ENCODE data around the gene BRICD5.
A peak's percentile ranks its signal among the peaks of the same experiment; 100 is the strongest.

Gene BRICD5

DNA sequence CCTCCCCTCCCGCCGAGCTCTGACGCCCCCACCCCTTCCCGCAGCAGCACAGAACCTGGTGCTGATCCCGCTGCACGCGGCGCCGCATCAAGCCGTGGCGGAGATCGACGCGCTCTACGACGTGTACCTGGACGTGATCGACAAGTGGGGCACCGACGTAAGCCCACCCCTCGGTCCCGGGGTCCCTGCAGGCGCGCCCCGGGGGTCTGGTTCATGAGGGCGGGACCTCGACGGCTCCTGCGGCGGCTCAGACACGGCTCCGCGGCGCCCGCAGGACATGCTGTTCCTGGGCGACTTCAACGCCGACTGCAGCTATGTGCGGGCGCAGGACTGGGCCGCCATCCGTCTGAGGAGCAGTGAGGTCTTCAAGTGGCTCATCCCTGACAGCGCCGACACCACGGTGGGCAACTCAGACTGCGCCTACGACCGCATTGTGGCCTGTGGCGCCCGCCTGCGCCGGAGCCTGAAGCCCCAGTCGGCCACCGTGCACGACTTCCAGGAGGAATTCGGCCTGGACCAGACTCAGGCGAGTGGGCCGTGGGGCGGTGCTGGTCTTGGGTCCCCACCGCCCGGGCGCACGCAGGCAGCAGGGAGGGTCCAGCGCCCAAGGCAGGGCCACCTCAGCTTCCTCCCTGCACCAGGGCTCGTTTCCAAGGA lies 27.0 kb upstream of the BRICD5 start:
- peak; percentile 56 for DNase-seq (ENCODE audit: low read depth, low spot score)

DNA sequence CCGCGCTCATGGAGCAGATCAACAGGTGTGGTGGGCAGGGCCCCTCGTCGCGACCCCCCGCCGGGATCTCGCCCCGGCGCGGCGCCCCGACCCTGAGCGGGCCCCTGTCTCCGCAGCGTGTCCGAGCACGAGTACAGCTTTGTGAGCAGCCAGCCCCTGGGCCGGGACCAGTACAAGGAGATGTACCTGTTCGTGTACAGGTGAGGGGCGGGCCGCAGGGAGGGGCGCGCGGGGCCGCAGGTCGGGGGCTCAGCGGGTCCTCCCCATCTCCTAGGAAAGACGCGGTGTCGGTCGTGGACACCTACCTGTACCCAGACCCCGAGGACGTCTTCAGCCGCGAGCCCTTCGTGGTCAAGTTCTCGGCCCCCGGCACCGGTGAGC lies 26.4 kb upstream of the BRICD5 start:
- no peak for DNase-seq (ENCODE audit: low read depth, low spot score)

DNA sequence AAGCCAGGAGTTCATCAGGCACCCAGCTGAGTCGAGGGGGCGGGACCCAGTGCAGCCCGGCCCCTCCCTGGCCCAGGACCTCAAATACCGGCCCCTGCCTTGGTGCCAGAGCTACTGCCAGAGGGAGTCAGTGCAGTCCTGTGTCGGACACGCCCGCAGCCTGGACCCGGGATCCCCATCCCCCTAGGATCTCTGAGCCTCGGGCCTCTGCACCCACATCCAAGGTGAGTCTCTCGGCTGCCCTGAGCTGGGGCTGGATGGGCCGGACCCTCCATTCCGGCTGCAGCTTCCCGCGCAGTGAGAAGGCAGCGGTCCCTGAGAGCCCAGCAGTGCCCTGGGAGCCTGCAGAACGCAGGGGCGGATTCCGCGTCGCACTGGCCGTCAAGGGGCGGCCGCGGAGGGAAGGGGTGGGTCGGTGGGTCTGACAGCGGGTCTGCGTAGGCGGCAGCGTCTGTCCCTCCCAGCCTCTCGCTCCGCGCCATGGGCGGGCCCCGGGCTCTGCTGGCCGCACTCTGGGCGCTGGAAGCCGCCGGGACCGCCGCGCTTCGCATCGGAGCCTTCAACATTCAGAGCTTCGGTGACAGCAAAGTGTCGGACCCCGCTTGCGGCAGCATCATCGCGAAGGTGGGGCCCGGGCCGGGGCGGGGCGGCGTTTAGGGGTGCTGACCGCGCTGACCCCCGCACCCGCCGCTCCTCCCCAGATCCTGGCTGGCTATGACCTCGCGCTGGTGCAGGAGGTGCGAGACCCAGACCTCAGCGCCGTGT lies 25.9 kb upstream of the BRICD5 start, which contains the start of gene DNASE1L2:
TSS of gene DNASE1L2 (plus strand) at position 108 of the 765 bp plus-strand sequence. CDS start at position 481, 373 bp downstream.
- DNase-seq (ENCODE audit: low read depth, low spot score): peak; percentile 79

- DNase-seq (ENCODE audit: low read depth, low spot score): no peak
These were observed 25.2 kb upstream of the BRICD5 start for GRCh38 chr16:2235695-2236336.

GRCh38 chr16:2235234-2235651 lies 24.6 kb upstream of the BRICD5 start:
- no peak for DNase-seq (ENCODE audit: low read depth, low spot score)

DNA sequence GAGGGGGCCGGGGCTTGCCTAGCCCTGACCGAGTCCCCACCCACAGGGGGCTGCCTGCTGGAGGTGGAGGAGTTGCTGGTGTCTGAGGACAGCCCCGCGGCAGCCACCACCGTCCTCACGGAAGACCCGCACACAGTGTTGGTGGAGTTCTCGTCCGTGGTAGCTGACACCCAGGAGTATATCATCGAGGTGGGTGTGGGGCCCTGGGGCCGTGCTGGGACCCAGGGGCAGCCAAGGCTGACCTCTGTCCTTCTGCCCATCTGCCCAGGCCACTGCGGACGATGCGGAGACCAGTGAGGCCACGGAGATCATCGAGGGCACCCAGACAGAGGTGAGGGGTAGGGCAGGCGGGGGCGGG lies 24.1 kb upstream of the BRICD5 start:
- no peak for DNase-seq (ENCODE audit: low read depth, low spot score)

DNA sequence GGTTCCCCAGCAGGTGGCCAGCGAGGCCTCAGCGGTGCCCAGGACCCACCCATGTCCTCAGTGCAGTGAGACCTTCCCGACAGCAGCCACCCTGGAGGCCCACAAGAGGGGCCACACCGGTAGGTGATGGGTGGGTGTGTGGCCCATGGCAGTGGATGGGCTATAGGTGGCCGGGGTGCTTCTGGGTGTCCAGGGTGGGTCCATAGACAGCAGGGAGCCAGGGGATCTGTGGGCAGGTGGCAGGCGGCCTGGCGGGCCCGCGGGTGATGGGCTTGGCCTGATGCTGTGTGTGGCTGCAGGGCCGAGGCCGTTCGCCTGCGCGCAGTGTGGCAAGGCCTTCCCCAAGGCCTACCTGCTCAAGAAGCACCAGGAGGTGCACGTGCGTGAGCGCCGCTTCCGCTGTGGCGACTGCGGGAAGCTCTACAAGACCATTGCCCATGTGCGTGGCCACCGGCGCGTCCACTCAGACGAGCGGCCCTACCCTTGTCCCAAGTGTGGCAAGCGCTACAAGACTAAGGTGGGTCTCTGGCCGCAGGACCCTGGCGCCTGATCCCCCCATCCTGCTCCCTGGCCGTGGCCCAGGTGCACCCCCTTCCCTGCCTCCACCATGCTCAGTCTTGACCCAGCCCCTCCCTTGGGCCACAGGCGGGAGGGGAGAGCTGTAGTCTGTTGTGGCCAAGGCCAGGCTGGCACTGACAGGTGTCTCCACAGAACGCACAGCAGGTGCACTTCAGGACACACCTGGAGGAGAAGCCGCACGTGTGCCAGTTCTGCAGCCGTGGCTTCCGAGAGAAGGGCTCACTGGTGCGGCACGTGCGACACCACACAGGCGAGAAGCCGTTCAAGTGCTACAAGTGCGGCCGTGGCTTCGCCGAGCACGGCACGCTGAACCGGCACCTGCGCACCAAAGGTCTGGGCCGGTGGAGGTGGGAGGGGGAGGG lies 23.5 kb upstream of the BRICD5 start:
- no peak for DNase-seq (ENCODE audit: low read depth, low spot score)

DNA sequence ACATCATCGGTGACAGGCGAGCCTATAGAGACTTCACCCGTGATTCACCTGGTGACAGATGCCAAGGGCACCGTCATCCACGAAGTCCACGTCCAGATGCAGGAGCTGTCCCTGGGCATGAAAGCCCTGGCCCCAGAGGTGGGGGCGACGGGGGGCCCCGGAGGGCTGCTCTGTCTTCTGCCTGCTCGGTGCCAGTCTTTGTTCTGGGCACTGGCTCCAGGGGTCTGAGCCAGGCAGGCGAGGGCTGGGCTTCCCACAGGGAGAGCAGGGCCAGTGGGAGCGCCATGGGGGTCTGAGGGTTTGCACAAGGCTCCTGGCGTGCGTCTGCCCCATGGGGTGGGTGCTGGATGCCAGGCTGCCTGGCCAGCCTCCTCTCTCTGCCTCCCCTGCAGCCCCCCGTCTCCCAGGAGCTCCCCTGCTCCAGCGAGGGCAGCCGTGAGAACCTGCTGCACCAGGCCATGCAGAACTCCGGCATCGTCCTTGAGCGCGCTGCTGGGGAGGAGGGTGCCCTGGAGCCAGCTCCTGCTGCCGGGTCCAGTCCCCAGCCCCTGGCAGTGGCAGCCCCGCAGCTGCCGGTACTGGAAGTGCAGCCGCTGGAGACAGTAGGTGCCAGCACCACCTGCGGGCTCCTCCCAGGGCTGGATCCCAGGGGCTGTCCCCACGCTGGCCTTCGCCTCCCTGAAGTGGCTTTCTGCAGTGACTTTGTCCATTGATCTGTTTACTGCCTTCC lies 22.5 kb upstream of the BRICD5 start:
- no peak for DNase-seq (ENCODE audit: low read depth, low spot score)

GRCh38 chr16:2232094-2232990 lies 21.7 kb upstream of the BRICD5 start:
- no peak for DNase-seq (ENCODE audit: low read depth, low spot score)

DNA sequence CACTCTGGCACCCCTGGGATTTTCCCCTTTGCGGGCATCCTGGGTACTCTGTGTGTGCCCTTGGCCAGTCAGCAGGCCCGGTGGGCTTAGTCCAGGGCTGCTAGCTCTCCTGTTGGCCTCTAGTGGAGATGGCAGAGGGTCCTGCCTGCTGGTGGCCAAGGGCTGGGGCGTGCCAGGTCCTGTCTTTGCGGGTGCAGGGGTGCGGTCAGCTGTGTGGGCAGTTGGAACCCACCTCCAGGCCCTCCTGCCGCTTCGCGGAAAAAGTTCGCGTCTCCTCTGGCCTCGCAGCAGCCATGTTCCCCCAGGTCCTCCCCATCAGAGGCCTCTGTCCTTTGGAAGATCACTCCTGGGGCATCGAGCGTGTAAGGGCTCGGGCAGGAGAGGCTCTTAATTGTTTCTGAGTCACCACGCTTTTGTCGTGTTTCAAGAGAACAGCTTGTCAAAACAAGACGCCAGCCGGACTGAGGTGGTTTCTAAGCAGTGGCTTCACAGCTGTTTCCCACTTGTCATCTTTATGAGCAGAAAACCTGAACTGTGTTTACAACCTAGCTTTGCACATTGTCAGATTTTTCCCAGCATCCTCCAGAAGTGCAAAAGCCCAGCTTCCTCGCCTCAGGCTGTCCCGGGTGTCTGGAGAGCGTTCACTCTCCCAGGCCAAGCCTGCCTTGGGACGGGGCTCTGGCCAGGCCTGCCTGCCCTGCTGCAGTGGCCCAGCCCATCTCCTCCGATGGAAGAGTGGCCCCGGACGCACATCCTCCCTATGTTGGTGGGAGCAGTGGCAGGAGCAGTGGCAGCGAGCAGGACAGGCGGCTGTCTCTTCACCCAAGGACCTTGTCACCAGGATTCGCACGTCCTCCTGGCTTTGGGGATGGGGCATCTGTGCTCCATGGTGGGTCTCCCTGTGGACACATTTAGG lies 20.6 kb upstream of the BRICD5 start:
- no peak for DNase-seq (ENCODE audit: low read depth, low spot score)

GRCh38 chr16:2230376-2230775 lies 19.7 kb upstream of the BRICD5 start:
- DNase-seq (ENCODE audit: low read depth, low spot score): no peak

DNA sequence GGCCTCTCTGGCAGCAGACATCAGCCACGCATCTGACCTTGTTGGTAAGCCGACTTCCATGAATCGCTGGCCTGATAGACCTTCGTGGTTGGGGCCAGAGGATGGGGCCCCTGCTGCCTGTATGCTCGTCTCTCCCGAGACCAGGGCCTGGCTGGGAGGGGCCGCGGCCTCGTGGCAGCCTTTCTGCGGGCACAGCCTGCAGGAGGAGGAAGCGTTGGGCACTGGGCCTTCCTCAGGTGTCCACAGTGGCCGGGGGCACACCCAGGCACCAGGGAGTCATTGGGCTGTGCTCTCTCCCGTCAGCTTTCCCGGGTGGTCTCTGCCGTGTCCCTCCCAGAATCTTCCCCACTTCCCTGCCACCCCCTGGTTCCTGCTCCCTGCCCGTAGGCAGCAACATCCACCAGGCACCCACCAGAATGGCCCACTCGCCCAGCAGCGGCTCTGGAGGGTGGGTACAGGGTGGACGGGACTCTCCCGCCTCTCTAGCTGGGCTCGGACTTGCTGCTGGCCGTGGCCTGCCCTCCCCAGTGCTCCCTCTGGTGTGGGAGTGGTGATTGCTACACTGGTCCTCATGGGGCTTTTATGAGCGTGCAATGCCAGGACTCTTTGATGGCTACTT lies 19.1 kb upstream of the BRICD5 start:
- no peak for DNase-seq (ENCODE audit: low read depth, low spot score)

DNA sequence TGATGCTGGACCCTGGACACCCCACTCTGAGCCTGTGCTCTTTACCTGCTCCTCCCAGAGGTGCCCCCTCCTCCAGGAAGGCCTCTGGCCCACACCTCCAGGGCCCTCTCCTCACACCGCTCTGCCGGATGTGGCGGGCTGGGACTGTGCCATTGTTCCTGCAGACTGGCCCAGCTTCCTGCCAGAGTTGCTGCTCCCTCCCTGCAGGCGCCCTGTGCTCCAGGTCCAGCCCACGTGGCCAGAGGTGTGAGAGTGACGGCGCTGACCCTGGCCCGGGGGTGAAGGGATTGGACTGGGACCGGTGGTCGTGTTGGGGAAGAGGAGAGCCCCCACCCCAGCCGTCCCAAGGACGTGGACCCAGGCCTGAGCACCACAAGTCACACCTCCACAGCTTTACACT lies 18.4 kb upstream of the BRICD5 start:
- DNase-seq (ENCODE audit: low read depth, low spot score): no peak

DNA sequence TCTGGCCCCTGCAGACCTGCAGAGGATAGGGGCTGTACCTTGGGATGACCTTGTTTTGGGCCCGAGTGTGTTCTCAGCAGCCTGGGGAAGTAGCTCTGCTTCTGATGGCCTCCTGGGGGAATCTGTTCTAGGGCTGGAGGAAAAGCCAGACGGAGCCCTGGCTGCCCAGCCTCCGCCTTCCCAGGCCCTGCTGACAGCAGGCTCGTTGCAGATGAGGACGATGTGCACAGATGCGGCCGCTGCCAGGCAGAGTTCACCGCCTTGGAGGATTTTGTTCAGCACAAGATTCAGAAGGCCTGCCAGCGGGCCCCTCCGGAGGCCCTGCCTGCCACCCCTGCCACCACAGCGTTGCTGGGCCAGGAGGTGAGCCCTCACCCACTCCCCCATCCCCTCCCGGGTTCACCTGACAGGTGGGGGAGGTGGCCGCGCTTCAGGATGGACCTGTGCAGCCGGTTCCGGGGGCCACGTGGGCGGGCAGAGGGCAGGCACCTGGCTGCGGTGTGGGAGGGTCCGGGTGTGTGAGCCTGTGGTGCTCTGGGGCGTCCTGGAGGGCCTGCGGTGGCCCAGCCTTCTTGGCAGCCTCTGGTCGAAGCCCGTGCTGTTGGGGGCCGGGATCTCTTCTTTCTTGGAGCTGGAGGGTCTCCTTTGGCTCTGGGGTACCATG lies 17.6 kb upstream of the BRICD5 start:
- DNase-seq (ENCODE audit: low read depth, low spot score): no peak

GRCh38 chr16:2226918-2227317 lies 16.3 kb upstream of the BRICD5 start:
- no peak for DNase-seq (ENCODE audit: low read depth, low spot score)

DNA sequence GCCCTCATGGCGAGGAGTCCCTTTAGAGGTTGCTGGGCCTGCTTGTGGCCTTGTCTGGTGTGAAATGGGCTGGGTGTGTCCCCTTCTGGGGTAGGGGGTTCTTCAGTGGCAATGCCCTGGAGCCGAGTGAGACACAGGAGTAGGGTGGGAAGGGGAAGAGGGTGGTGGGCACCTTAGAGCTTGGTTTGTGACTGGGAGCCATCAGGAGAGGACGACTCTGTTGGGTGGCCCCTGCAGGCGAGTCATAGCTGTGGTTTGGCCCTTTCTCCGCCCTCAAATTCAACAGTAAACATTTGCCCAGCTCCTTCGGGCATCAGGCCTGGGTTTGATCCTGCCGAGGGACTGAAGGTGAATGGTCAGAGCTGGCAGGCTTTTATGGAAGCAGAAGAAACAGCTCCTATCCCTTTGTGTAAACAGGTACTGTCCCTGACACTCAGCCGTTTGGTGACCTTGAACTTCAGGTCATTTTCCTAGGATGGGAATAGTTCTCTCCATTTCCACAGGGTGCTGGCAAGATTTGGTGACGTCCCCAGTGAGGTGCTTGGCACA lies 15.7 kb upstream of the BRICD5 start:
- no peak for DNase-seq (ENCODE audit: low read depth, low spot score)

DNA sequence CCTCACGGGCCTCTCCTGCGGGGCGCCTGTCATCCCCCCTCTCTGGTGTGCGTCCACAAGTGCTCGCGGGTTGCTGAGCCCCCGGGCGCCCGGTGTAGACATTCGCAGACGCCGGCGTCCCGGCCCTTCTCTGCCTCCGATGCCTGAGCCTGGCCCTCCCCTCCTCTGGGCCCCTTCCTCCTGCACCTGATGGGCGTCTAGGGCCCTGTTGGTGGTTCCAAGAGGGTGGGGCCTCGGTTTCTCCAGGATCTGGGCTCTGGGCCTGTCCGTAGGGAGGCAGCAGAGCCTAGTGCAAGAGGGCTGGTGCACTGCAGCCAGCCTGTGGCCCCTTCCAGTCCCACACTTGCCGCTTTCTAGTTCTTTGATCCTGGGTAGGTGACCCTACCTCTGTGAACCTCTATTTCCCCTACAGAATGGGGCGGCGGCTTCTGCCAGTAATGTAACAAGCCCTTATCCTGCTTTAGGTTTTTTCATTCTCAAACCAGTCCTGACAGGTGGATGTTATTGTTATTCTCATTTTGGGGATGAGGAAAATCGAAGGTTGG lies 13.4 kb upstream of the BRICD5 start:
- peak; percentile 74 for DNase-seq (ENCODE audit: low read depth, low spot score)
